Fibroblast of skin of scalp (primary cell): ENCODE measurements around the gene MRPS27.

ENCODE experiments used
- DNase-seq: peaks from one replicate; pipeline ENCODE4 v3.0.0-alpha.2; 2013

MRPS27 gene

GRCh38 chr5:72231991-72232703 lies 87.9 kb downstream of the MRPS27 start:
- DNase-seq = no peak

GRCh38 chr5:72228960-72229359 lies 91.1 kb downstream of the MRPS27 start:
- DNase-seq = no peak

- no peak for DNase-seq
Observed at GRCh38 chr5:72226950-72227349, 93.1 kb downstream of the MRPS27 start.

GRCh38 chr5:72225741-72226140 lies 94.3 kb downstream of the MRPS27 start:
- DNase-seq = no peak

GRCh38 chr5:72224946-72225463 lies 95.0 kb downstream of the MRPS27 start:
- peak; percentile 90 for DNase-seq

GRCh38 chr5:72223371-72223770 lies 96.7 kb downstream of the MRPS27 start:
- DNase-seq = no peak

GRCh38 chr5:72222521-72222920 lies 97.5 kb downstream of the MRPS27 start:
- no peak for DNase-seq

- DNase-seq = no peak
Observed at GRCh38 chr5:72221541-72221940, 98.5 kb downstream of the MRPS27 start.

- DNase-seq = no peak
Observed at GRCh38 chr5:72221099-72221498, 98.9 kb downstream of the MRPS27 start.

- no peak for DNase-seq
Observed at GRCh38 chr5:72216756-72217155, 103.3 kb downstream of the MRPS27 start.

GRCh38 chr5:72214168-72214567 lies 105.9 kb downstream of the MRPS27 start:
- DNase-seq = no peak

GRCh38 chr5:72213482-72213881 lies 106.6 kb downstream of the MRPS27 start:
- DNase-seq = no peak

- no peak for DNase-seq
Observed at GRCh38 chr5:72212171-72212570, 107.9 kb downstream of the MRPS27 start.

GRCh38 chr5:72210888-72211678 lies 109.0 kb downstream of the MRPS27 start:
- peak; percentile 83 for DNase-seq

GRCh38 chr5:72209147-72210115 lies 110.6 kb downstream of the MRPS27 start:
- DNase-seq = peak; percentile 40

GRCh38 chr5:72208324-72208926 lies 111.6 kb downstream of the MRPS27 start:
- DNase-seq = no peak

GRCh38 chr5:72206994-72207393 lies 113.0 kb downstream of the MRPS27 start:
- DNase-seq = no peak

GRCh38 chr5:72206160-72206559 lies 113.9 kb downstream of the MRPS27 start:
- no peak for DNase-seq

- DNase-seq = peak; percentile 68
Observed at GRCh38 chr5:72205431-72206009, 114.5 kb downstream of the MRPS27 start.

- DNase-seq = no peak
Observed at GRCh38 chr5:72204946-72205345, 115.1 kb downstream of the MRPS27 start.

GRCh38 chr5:72203251-72203845 lies 116.7 kb downstream of the MRPS27 start:
- DNase-seq = peak; percentile 42
